Measurements from ENCODE around the gene HSPA6.
A peak's percentile ranks its signal among the peaks of the same experiment; 100 is the strongest.
"Not testable (repeated sequence)": the region's sequence is repeated elsewhere in the genome, so short reads cannot be mapped to it uniquely, and the experiment has no call there.

DNA sequence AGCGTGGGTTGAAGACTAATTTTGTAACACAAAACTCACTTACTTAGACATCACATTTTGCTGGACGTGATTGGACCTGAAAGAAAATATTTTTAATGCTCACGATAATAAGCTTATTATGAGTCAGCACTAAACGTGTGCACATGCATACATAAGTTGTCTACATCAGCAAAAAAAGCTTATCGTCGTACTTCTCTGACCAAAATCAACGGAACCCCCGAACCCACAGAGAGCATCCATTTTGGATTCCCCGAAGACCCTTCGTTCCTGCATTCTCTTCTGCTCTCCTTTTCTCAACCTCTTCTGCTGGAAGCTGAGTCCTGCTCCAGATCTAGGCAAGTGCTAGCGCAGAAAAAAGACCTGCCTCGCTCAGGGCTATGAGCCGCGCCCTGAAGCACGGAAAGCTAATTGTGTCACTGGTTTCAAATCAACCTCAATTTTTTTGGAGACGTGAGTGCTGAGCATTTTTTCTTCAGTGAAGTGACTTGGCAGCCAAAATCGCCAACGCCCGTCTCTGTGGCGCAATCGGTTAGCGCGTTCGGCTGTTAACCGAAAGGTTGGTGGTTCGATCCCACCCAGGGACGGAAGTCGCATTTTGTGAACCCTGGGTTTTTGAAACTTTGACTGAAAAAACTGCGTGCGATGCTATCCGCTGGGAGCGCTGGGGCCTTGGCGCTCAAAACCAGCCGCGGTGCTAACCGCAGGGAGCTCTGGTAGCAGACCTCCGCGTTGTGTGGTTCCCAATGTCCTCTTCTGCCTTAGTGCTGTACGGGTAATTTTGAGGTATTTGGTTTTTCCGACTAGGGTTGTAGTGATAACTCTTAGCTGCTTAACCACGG, 15.6 kb downstream of the HSPA6 start:
- TF ChIP-seq, protein P1, sequence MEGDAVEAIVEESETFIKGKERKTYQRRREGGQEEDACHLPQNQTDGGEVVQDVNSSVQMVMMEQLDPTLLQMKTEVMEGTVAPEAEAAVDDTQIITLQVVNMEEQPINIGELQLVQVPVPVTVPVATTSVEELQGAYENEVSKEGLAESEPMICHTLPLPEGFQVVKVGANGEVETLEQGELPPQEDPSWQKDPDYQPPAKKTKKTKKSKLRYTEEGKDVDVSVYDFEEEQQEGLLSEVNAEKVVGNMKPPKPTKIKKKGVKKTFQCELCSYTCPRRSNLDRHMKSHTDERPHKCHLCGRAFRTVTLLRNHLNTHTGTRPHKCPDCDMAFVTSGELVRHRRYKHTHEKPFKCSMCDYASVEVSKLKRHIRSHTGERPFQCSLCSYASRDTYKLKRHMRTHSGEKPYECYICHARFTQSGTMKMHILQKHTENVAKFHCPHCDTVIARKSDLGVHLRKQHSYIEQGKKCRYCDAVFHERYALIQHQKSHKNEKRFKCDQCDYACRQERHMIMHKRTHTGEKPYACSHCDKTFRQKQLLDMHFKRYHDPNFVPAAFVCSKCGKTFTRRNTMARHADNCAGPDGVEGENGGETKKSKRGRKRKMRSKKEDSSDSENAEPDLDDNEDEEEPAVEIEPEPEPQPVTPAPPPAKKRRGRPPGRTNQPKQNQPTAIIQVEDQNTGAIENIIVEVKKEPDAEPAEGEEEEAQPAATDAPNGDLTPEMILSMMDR (IDR thresholded peaks at IDR 0.05) = not testable (repeated sequence)
- TF ChIP-seq POLR2A (IDR thresholded peaks at IDR 0.05) = peak in 1 of 4 donors; percentile 29
